ENCODE results near the gene CDC42. TPM values are rescaled to one million over a fixed set of nuclear protein-coding genes. Genes with fewer than 3 reads are reported as not detected.
A peak's percentile ranks its signal among the peaks of the same experiment; 100 is the strongest.
"Not testable (repeated sequence)": the region's sequence is repeated elsewhere in the genome, so short reads cannot be mapped to it uniquely, and the experiment has no call there.

The CDC42 gene
- total RNA-seq, 2 experiments from 2014 or later = 365 to 389 TPM

- H3K4me3 Mint-ChIP-seq = no peak overlapping the region
- H3K27me3 Mint-ChIP-seq (ENCODE audit: low read depth) = no peaks in the 10 kb centered on the region
- peak overlapping the region; percentile 3 for H3K27ac Mint-ChIP-seq
- peaks cover 3% of the 10 kb centered on the region for H3K36me3 Mint-ChIP-seq (ENCODE audit: low read depth)
- DNase-seq (no peak), ATAC-seq (no peak)
- H3K9me3 Mint-ChIP-seq (ENCODE audit: insufficient read depth) = no peaks in the 10 kb centered on the region
- peaks cover 52% of the 10 kb centered on the region for H3K4me1 Mint-ChIP-seq (ENCODE audit: low read depth)
- POLR2A ChIA-PET = interaction anchor here (10.7 kb wide), 1 partner anchor 33 kb away, joined by 310 read pairs; the partner anchor contains the start of gene CDC42
- CTCF ChIA-PET = interaction anchor here (1.4 to 17.7 kb wide), 2 partner anchors 10 to 34 kb away, joined by 3 to 210 read pairs; partner anchors contain the start of gene CDC42
Measured at GRCh38 chr1:22021061-22021460, 31.4 kb upstream of the CDC42 start.

GRCh38 chr1:22024485-22025367, 27.8 kb upstream of the CDC42 start:
- Mint-ChIP-seq H3K9me3 (ENCODE audit: insufficient read depth) (no peaks in the 10 kb centered on the region), H3K27me3 (ENCODE audit: low read depth) (no peaks in the 10 kb centered on the region), H3K27ac (peak overlapping the region; percentile 97), H3K36me3 (ENCODE audit: low read depth) (peaks cover 11% of the 10 kb centered on the region), H3K4me1 (ENCODE audit: low read depth) (peaks cover 55% of the 10 kb centered on the region), H3K4me3 (peak overlapping the region; percentile 89)
- ATAC-seq = peak; percentile 66
- ChIA-PET POLR2A (interaction anchor here (0.6 to 10.7 kb wide), 23 partner anchors 9 to 1391 kb away, joined by 3 to 310 read pairs (median 4); partner anchors contain the start of genes CDC42 and USP48), CTCF (interaction anchor here (0.7 to 17.7 kb wide), 29 partner anchors 8 to 365 kb away, joined by 3 to 210 read pairs (median 5); partner anchors contain the start of genes CDC42, CELA3A and USP48)
- DNase-seq = peak; percentile 91

GRCh38 chr1:22025368-22026155, 26.9 kb upstream of the CDC42 start:
- ChIA-PET POLR2A (interaction anchor here (0.6 to 10.7 kb wide), 21 partner anchors 8 to 1610 kb away, joined by 3 to 310 read pairs (median 6); partner anchors contain the start of genes CDC42 and USP48), CTCF (interaction anchor here (0.8 to 17.7 kb wide), 14 partner anchors 12 to 322 kb away, joined by 3 to 210 read pairs (median 6); partner anchors contain the start of genes CDC42 and USP48)
- DNase-seq = peak; percentile 93
- Mint-ChIP-seq H3K27me3 (ENCODE audit: low read depth) (no peaks in the 10 kb centered on the region), H3K27ac (peak overlapping the region; percentile 97), H3K4me1 (ENCODE audit: low read depth) (peaks cover 60% of the 10 kb centered on the region), H3K36me3 (ENCODE audit: low read depth) (peaks cover 15% of the 10 kb centered on the region), H3K9me3 (ENCODE audit: insufficient read depth) (no peaks in the 10 kb centered on the region), H3K4me3 (peak overlapping the region; percentile 89)
- ATAC-seq = peak; percentile 65

GRCh38 chr1:22026924-22027289, 25.6 kb upstream of the CDC42 start:
- Mint-ChIP-seq H3K27me3 (ENCODE audit: low read depth) (no peaks in the 10 kb centered on the region), H3K4me1 (ENCODE audit: low read depth) (peaks cover 67% of the 10 kb centered on the region), H3K27ac (peak overlapping the region; percentile 97), H3K9me3 (ENCODE audit: insufficient read depth) (no peaks in the 10 kb centered on the region), H3K36me3 (ENCODE audit: low read depth) (peaks cover 19% of the 10 kb centered on the region), H3K4me3 (peak overlapping the region; percentile 89)
- DNase-seq = no peak
- ChIA-PET POLR2A (interaction anchor here (1.3 to 10.7 kb wide), 3 partner anchors 11 to 40 kb away, joined by 3 to 310 read pairs (median 201); partner anchors contain the start of gene CDC42), CTCF (interaction anchor here (6.1 to 17.7 kb wide), 2 partner anchors 13 to 28 kb away, joined by 42 to 210 read pairs; partner anchors contain the start of gene CDC42)
- no peak for ATAC-seq

- ChIA-PET POLR2A (interaction anchor here (2.1 to 3.4 kb wide), 3 partner anchors 11 to 25 kb away, joined by 7 to 31 read pairs (median 26); partner anchors contain the start of gene CDC42), CTCF (interaction anchor here (1.4 to 17.7 kb wide), 4 partner anchors 10 to 63 kb away, joined by 3 to 210 read pairs (median 22); partner anchors contain the start of gene CDC42)
- no peak overlapping the region for H3K27ac Mint-ChIP-seq
Measured at GRCh38 chr1:22030057-22030456, 22.5 kb upstream of the CDC42 start.

DNA sequence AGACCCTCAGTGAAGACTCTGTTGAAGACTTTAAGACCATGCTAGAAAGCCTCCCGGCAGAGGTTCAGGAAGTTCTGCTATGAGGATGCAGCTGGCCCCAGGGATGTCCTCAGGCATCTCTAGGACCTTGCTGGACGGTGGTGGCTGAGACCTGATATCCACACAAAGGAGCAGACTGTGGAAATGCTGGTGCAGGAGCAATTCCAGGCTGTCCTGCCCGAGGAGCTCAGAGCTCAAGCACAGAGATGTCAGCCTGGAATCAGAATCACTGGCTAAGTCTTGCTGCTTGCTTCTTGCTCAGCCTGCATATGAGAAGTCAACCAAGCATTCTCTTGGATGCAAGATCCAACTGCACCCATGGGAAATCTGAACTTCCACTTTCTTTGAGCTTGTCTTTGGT, 22.0 kb upstream of the CDC42 start:
- CTCF ChIA-PET = interaction anchor here (1.4 to 17.7 kb wide), 4 partner anchors 9 to 75 kb away, joined by 3 to 210 read pairs (median 24); partner anchors contain the start of gene CDC42
- no peak for ATAC-seq
- peaks cover 19% of the 10 kb centered on the region for H3K36me3 Mint-ChIP-seq (ENCODE audit: low read depth)

More at GRCh38 chr1:22030057-22030456, 22.5 kb upstream of the CDC42 start:
- Mint-ChIP-seq H3K4me3 (no peak overlapping the region), H3K4me1 (ENCODE audit: low read depth) (peaks cover 46% of the 10 kb centered on the region), H3K9me3 (ENCODE audit: insufficient read depth) (no peaks in the 10 kb centered on the region), H3K27me3 (ENCODE audit: low read depth) (no peaks in the 10 kb centered on the region), H3K36me3 (ENCODE audit: low read depth) (peaks cover 19% of the 10 kb centered on the region)
- DNase-seq = no peak
- ATAC-seq = no peak

GRCh38 chr1:22031214-22031962, 21.1 kb upstream of the CDC42 start:
- peak; percentile 33 for DNase-seq
- peaks cover 40% of the 10 kb centered on the region for H3K4me1 Mint-ChIP-seq (ENCODE audit: low read depth)
- peak overlapping the region; percentile 4 for H3K4me3 Mint-ChIP-seq
- peak; percentile 75 for ATAC-seq
- ChIA-PET POLR2A (interaction anchor here (0.5 to 3.4 kb wide), 6 partner anchors 9 to 1949 kb away, joined by 3 to 31 read pairs (median 6); partner anchors contain the start of genes CDC42 and SRSF10), CTCF (interaction anchor here (0.9 to 17.7 kb wide), 6 partner anchors 8 to 74 kb away, joined by 3 to 210 read pairs (median 10); partner anchors contain the start of gene CDC42)
- H3K27me3 Mint-ChIP-seq (ENCODE audit: low read depth) = no peaks in the 10 kb centered on the region
- peaks cover 15% of the 10 kb centered on the region for H3K36me3 Mint-ChIP-seq (ENCODE audit: low read depth)
- no peaks in the 10 kb centered on the region for H3K9me3 Mint-ChIP-seq (ENCODE audit: insufficient read depth)
- peak overlapping the region; percentile 75 for H3K27ac Mint-ChIP-seq

More for the DNA sequence above, 22.0 kb upstream of the CDC42 start:
- H3K9me3 Mint-ChIP-seq (ENCODE audit: insufficient read depth) = no peaks in the 10 kb centered on the region
- no peak overlapping the region for H3K4me3 Mint-ChIP-seq
- H3K27me3 Mint-ChIP-seq (ENCODE audit: low read depth) = no peaks in the 10 kb centered on the region
- H3K4me1 Mint-ChIP-seq (ENCODE audit: low read depth) = peaks cover 46% of the 10 kb centered on the region
- no peak overlapping the region for H3K27ac Mint-ChIP-seq
- POLR2A ChIA-PET = interaction anchor here (2.1 to 3.4 kb wide), 3 partner anchors 10 to 25 kb away, joined by 7 to 31 read pairs (median 26); partner anchors contain the start of gene CDC42
- DNase-seq = no peak

- POLR2A ChIA-PET = interaction anchor here (0.5 to 8.8 kb wide), 3 partner anchors 9 to 87 kb away, joined by 5 to 201 read pairs (median 168); partner anchors contain the start of gene CDC42
- CTCF ChIA-PET = interaction anchor here (17.7 kb wide), 1 partner anchor 20 kb away, joined by 210 read pairs; the partner anchor contains the start of gene CDC42
- ATAC-seq = not testable (repeated sequence)
Measured at GRCh38 chr1:22034834-22035233, 17.7 kb upstream of the CDC42 start.

GRCh38 chr1:22037520-22037919, 15.0 kb upstream of the CDC42 start:
- Mint-ChIP-seq H3K27me3 (ENCODE audit: low read depth) (no peaks in the 10 kb centered on the region), H3K4me1 (ENCODE audit: low read depth) (peaks cover 42% of the 10 kb centered on the region), H3K4me3 (no peak overlapping the region), H3K36me3 (ENCODE audit: low read depth) (peaks cover 3% of the 10 kb centered on the region), H3K9me3 (ENCODE audit: insufficient read depth) (no peaks in the 10 kb centered on the region), H3K27ac (peak overlapping the region; percentile 49)
- ChIA-PET POLR2A (interaction anchor here (6.5 to 8.8 kb wide), 2 partner anchors 11 to 16 kb away, joined by 168 to 201 read pairs; partner anchors contain the start of gene CDC42), CTCF (interaction anchor here (1.2 to 5.9 kb wide), 3 partner anchors 14 to 55 kb away, joined by 3 to 59 read pairs (median 25); partner anchors contain the start of gene CDC42)
- ATAC-seq = no peak
- no peak for DNase-seq

More at GRCh38 chr1:22034834-22035233, 17.7 kb upstream of the CDC42 start:
- H3K36me3 Mint-ChIP-seq (ENCODE audit: low read depth) = peaks cover 10% of the 10 kb centered on the region
- DNase-seq; H3K9me3 Mint-ChIP-seq (ENCODE audit: insufficient read depth); H3K27ac Mint-ChIP-seq; H3K27me3 Mint-ChIP-seq (ENCODE audit: low read depth); H3K4me3 Mint-ChIP-seq: not testable (repeated sequence)
- H3K4me1 Mint-ChIP-seq (ENCODE audit: low read depth) = peaks cover 45% of the 10 kb centered on the region

DNA sequence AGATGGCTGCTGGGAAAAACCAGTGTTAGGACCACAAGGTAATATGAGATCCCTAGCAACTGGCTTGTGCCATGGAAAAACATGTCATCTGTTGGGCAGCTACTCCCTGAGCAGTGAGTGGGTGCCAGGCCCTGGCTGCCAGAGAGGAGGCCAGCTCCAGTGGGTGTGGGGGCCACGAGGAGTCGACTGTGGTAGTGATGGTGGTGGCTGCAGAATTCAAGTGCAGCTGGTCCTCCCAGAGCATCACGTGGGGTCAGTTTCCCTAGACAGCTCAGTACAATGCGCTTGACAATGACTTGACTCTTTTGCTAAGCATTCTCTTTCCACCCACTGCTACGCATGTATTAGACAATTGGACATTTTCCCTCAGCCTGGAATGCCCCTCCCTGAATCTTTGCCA, 14.5 kb upstream of the CDC42 start:
- Mint-ChIP-seq H3K4me3 (no peak overlapping the region), H3K9me3 (ENCODE audit: insufficient read depth) (no peaks in the 10 kb centered on the region), H3K36me3 (ENCODE audit: low read depth) (peaks cover 3% of the 10 kb centered on the region), H3K4me1 (ENCODE audit: low read depth) (peaks cover 48% of the 10 kb centered on the region), H3K27me3 (ENCODE audit: low read depth) (no peaks in the 10 kb centered on the region), H3K27ac (peak overlapping the region; percentile 99)
- ATAC-seq (no peak), DNase-seq (no peak)
- ChIA-PET CTCF (interaction anchor here (1.2 to 5.9 kb wide), 4 partner anchors 9 to 54 kb away, joined by 3 to 59 read pairs (median 34); partner anchors contain the start of gene CDC42), POLR2A (interaction anchor here (6.5 to 8.8 kb wide), 2 partner anchors 12 to 15 kb away, joined by 168 to 201 read pairs; partner anchors contain the start of gene CDC42)
